ENCODE results near the gene LOXHD1. TPM values are rescaled to one million over a fixed set of nuclear protein-coding genes. Genes with fewer than 3 reads are reported as not detected.

Gene LOXHD1
- total and polyA plus RNA-seq, 2 donors from 2014 or later: 0.25 TPM; not detected in 1

- intact Hi-C loops (cut with DNase I): no loop called here
- Histone ChIP-seq H3K27ac (ENCODE audit: low read depth in 2 of 2, low read length in 2 of 2) (no peak overlapping the region), H3K36me3 (ENCODE audit: control insufficient read depth in 2 of 3, insufficient read depth in 3 of 3, low read length in 3 of 3) (no peaks in the 10 kb centered on the region), H3K27me3 (ENCODE audit: control insufficient read depth, insufficient read depth, low read length) (no peaks in the 10 kb centered on the region), H3K4me1 (ENCODE audit: control insufficient read depth in 2 of 3, insufficient read depth in 2 of 3, low read depth in 1 of 3, low read length in 3 of 3) (no peaks in the 10 kb centered on the region), H3K9me3 (ENCODE audit: control insufficient read depth in 2 of 3, insufficient read depth in 1 of 3, low read length in 3 of 3) (no peaks in the 10 kb centered on the region), H3K9ac (ENCODE audit: low read length in 3 of 3) (no peak overlapping the region), H3K4me3 (ENCODE audit: low read length in 3 of 3) (no peak overlapping the region)
- no peak for TF ChIP-seq CTCF (IDR thresholded peaks at IDR 0.05; ENCODE audit: borderline replicate concordance, extremely low read depth, insufficient read depth)
- DNase-seq (no peak), FAIRE-seq (no peak)
Measured at GRCh38 chr18:46506974-46507586, 149.9 kb downstream of the LOXHD1 start.

DNA sequence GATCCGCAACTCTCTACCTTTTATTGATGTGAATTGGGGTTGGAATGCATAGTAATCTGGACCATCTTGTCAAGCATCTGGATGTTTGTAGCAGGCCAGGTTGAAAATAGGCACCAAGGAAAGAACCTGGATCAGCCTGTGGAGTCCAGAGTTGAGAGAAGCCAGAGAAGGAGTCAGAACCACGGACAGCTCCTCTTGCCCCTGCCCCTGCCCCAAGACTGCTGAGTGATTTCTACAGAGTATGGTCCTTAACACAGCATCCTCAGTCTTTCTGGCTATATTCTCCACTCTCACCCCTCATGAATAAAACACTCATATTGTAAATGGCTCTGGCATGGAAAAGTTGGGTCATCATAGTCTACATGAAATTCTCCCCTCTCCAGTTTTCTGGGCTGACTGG, 154.6 kb downstream of the LOXHD1 start:
- H3K9ac ChIP-seq (ENCODE audit: low read length in 3 of 3): no peak overlapping the region
- no peak overlapping the region for H3K4me3 ChIP-seq (ENCODE audit: low read length in 3 of 3)
- no peak overlapping the region for H3K27ac ChIP-seq (ENCODE audit: low read depth in 2 of 2, low read length in 2 of 2)
- no peaks in the 10 kb centered on the region for H3K27me3 ChIP-seq (ENCODE audit: control insufficient read depth, insufficient read depth, low read length)
- peaks cover 0 to 2% (median 0%) of the 10 kb centered on the region in 3 donors for H3K9me3 ChIP-seq (ENCODE audit: control insufficient read depth in 2 of 3, insufficient read depth in 1 of 3, low read length in 3 of 3)
- FAIRE-seq (no peak), DNase-seq (peak in 3 of 5 donors; percentile 60 to 61 (median 61))
- H3K4me1 ChIP-seq (ENCODE audit: control insufficient read depth in 2 of 3, insufficient read depth in 2 of 3, low read depth in 1 of 3, low read length in 3 of 3): no peaks in the 10 kb centered on the region
- TF ChIP-seq CTCF (IDR thresholded peaks at IDR 0.05; ENCODE audit: borderline replicate concordance, extremely low read depth, insufficient read depth): no peak
- no peaks in the 10 kb centered on the region for H3K36me3 ChIP-seq (ENCODE audit: control insufficient read depth in 2 of 3, insufficient read depth in 3 of 3, low read length in 3 of 3)
- intact Hi-C loops (cut with DNase I): no loop called here

GRCh38 chr18:46497129-46497528, 159.9 kb downstream of the LOXHD1 start:
- H3K9me3 ChIP-seq (ENCODE audit: control insufficient read depth in 2 of 3, insufficient read depth in 1 of 3, low read length in 3 of 3): peaks cover 0 to 2% (median 0%) of the 10 kb centered on the region in 3 donors
- H3K4me3 ChIP-seq (ENCODE audit: low read length in 3 of 3): no peak overlapping the region
- H3K9ac ChIP-seq (ENCODE audit: low read length in 3 of 3): no peak overlapping the region
- no peaks in the 10 kb centered on the region for H3K27me3 ChIP-seq (ENCODE audit: control insufficient read depth, insufficient read depth, low read length)
- H3K36me3 ChIP-seq (ENCODE audit: control insufficient read depth in 2 of 3, insufficient read depth in 3 of 3, low read length in 3 of 3): no peaks in the 10 kb centered on the region
- TF ChIP-seq CTCF (IDR thresholded peaks at IDR 0.05; ENCODE audit: borderline replicate concordance, extremely low read depth, insufficient read depth): no peak
- DNase-seq: peak in 4 of 5 donors; percentile 68 to 81 (median 80)
- intact Hi-C loops (cut with DNase I): no loop called here
- H3K27ac ChIP-seq (ENCODE audit: low read depth in 2 of 2, low read length in 2 of 2): no peak overlapping the region
- H3K4me1 ChIP-seq (ENCODE audit: control insufficient read depth in 2 of 3, insufficient read depth in 2 of 3, low read depth in 1 of 3, low read length in 3 of 3): no peaks in the 10 kb centered on the region
- no peak for FAIRE-seq
